GM18511 (cell line): ENCODE results near the gene GNG11.
A peak's percentile ranks its signal among the peaks of the same experiment; 100 is the strongest.

Source experiments
- ATAC-seq: cut with Tn5 transposase; IDR thresholded peaks from one replicate; pipeline ENCODE4 v1.9.1; 2021; ENCODE audit warnings: mild to moderate bottlenecking, moderate library complexity; ENCODE audit not compliant: unreplicated experiment

Gene GNG11

DNA sequence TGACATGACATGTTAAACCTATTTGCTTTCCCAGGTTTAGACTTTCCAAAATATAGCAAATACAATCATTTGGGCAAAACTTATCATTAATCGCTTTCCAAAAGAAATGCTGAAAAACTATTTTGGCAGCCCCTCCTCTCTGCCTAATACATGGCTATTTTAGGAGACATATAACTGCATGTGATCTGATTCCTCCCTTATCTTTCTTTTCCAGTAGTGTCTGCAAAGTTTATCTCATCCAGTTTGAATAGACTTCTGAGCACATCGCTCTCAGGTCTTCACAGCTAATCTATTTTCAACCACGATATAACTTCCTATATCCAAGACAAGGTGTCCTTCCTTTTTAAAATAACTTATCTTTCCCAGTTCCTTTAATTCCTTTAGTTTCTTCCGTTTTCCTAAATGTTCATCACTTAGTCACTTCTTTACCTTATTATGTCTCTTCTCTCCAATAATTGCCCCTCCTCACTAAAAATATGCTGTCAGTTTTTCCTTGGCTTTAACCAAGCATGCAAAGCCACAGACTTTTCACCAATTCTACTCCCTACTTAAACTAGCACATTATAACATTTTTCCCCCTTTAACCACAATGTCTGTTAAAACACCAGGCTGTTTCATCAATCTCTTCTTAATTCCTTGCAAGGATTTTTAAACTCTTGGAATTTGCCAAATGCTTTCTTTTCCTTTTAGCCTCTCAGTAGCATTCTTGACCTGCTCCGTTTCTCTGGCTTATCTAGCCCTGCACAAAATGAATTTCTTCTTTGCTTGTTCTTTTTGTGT lies 24.4 kb downstream of the GNG11 start:
- ATAC-seq, result no peak

DNA sequence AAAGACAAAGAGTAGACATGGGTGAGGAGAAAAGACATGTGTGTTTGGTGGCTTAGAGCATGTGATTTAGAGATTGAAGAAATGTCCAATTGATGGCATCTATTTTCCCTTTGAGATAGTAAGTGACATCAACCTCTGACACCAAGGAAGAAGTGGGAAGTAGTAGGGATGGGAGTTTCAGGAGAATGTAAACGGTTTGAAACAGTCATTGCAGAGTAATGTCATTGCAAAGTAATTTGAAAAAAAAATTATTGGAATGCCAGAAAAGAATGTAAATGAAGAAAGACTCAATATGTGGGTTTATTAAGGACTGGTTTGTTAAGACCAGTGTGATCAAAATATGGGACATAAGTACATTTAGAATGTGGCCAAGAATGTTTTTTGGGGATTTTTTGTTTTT lies 26.6 kb downstream of the GNG11 start:
- no peak for ATAC-seq

DNA sequence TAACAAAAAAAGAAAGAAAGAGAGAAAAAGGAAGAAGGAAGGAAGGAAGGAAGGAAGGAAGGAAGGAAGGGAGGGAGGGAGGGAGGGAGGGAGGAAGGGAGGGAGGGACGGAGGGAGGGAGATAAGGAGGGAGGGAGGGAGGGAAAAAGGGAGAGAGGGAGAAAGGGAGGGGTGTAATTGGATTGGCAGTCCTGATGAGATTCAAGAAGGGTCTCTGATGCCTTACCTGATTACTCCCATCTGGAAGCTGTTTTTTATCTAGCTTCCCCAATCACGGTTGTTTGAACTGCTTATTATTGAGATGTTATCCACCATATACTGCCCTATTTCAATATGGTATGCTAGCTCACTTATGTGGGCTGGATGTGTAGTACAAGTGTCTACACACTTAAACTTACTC lies 27.3 kb downstream of the GNG11 start:
- ATAC-seq, result no peak

DNA sequence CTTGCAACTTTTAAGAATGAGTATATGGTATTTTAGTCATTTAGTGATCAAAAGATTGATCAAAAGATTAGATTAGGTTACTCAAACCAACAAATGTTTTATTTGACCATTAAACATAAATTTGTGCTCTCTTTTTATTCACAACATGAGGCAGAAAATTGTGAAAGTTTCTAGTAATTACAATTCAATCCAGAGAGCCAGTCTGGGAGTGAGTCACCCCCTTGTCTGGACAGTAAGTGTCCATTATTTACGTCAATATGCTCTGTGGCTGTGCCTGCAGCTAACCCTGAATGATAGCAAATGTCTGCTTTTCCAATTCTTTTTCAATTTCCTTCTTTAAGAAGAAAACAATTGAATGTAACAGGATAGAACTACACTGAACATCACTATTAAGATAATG lies 27.9 kb downstream of the GNG11 start:
- ATAC-seq, result no peak

DNA sequence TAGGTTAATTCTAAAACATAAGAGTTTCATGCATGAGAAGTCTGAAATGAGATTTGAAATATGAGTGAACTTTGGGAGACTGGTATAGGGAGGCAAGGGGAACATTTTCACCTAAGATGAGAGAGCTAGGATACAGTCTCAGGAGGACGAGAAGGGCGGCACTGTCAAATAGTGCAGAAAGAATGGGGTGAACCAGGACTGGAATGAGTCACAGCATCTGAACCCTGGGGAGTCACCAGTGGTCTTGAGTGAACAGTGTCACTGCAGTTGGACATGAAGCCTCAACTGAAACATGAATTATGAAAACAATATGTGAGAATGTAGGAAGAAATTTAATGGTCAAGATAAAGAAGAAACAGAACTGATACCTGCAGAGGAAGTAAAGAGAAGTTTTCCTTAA lies 33.8 kb downstream of the GNG11 start:
- ATAC-seq, result peak; percentile 96

DNA sequence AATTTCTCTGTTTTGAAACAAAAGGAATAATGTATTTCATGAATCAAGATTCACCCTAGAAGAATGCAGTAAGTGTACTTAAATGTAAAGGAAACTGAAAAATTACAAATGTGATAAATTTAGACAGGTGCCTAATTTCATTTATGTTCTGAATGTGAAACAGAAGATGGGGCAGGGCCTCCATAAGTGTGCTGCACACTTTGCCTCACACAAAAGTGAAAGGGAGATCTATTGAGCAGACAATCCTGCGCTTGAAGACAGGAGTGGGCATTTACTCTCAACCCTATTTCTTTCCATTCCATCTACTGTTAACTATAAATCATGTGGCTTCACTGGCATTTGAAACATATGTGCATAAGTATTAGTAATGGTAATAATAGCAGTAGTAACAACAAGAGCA lies 36.2 kb downstream of the GNG11 start:
- ATAC-seq, result no peak

DNA sequence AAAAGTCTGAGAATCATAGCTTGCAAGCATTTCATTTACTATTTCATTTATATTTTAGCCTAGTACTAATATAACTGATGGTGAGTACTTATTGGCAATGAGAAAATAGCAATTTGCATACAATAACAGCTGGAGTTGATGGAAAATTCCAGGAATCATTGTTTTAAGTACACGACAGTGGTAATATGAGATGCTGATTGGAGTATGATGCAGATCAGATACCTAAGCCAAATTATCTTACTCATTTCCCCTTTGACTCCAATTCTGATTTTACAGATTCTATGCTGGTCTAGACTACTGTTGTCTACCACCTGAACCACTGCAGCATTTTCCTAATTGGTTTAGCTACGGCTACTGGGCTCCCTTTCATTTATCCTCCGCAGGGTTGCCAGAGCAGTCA lies 36.7 kb downstream of the GNG11 start:
- no peak for ATAC-seq

DNA sequence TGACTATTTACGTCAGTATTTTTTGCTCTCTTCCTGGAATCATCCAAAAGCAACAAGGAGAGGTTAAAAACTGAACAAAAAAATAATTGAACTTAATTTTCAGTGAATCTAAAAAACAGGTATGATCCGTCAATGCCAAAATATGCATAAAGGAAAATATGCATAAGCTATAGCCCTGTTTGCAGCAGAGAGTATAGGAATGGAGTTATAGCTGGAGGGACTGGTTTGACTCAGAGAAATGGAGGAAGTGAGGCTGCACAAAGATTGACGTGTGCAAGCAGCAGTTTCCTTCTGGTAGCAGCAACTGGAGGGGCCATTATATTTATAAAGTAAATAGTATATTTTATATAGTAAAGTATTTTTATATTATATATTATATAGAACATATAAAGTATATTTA lies 37.1 kb downstream of the GNG11 start:
- no peak for ATAC-seq

DNA sequence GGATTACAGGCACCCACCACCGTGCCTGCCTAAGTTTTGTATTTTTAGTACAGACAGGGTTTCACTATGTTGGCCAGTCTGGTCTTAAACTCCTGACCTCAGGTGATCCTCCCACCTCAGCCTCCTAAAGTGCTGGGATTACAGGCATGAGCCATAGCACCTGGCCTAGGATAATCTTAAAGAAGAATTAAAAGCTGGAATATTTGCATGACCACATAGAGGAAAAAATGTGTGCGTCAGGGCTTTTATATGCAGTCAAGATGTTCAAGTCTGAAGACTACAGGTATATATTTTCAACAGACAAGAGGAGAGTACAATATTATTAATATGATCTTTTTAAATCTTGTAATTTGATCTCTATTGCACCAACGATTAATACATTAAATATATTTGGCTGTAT lies 39.5 kb downstream of the GNG11 start:
- no peak for ATAC-seq

DNA sequence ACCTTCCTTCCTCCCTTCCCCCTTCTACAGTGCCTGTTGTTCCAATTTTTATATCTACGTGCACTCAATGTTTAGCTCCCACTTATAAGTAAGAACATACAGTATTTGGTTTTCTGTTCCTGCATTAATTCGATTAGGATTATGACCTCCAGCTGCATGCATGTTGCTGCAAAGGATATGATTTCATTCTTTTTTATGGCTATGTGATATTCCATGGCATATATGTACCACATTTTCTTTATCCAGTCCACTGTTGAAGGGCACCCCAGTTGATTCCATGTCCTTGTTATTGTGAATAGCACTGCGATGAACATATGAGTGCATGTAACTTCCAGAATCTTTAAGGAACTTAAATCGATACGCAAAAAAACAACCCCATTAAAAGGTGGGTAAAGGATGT lies 42.7 kb downstream of the GNG11 start:
- ATAC-seq, result no peak

DNA sequence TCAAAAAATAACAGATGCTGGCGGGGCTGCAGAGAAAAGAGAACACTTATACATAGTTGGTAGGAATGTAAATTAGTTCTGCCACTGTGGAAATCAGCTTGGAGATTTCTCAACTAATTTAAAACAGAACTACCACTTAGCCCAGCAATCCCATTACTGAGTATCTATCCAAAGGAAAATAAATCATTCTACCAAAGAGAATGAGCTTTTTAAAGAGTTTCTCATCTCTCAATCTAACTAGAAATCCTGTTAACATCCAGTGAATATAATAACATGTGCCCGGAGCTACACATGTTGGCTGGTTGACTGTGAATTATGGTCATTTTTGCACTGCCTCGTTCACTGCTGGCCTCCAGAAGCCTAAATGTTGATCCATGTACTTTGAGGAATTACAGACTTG lies 43.3 kb downstream of the GNG11 start:
- no peak for ATAC-seq

DNA sequence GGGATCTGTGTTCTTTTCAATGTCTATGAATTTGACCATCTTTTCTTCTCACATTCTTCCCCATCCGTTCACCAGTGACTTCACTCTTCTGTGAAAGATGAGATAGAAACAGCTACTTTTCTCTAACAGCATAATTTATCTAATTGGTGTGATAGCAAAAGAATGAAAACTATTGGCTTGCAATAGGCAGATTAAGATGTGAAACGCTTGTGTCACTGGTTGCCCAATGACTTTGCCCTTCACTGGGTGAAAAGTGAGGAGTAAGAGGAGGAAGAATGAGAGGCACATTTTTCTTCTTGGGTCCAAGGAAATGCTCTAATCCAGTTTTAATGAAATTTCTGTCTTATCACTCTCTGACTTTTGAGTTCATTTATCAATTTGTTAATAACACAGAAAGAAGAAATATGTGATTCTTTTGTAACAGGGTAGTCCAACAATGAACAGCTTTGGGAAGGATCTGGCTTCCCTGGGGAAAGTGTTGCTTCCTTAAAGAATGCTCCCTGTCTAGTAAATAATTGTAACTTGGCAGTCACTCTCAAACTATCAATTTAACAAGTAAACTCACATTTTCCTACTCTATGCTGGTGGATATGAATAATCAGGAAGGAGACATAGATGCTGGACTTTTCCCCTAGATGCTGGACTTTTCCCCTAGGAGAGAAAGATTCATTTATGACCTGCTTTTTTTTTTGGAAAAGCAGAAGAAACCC lies 47.5 kb downstream of the GNG11 start:
- ATAC-seq, result no peak

DNA sequence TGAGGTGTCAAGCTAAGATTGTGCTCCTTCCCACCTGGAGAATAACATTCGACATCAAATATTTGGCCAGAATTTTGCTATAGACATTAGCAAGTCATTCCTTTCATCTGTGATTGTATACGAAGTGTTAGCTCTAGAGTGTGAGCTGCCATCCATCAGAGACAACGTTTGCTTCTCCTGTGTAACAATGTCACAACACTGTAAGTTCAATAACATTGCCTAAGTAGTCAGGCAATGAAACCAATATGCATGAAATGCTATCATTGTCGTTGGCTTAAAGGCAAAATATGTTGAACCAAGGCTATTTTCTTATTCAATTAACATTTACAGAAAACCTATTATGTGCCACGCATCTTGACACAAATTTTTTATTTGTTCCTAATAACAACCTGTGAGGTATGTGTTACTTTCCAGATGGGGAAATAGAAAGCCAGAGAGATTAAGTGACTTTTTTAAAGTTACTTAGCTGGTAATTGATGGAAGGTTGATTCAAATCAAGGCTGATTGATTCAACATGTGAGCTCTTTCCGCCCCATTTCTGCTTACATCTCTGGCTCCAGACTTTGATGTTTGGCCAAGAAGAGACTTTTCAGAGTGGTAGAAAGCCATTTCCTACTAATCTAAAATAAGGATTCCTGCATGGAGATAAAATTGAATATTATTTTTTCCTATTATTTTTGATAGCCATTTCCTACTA lies 50.6 kb downstream of the GNG11 start:
- ATAC-seq, result no peak

DNA sequence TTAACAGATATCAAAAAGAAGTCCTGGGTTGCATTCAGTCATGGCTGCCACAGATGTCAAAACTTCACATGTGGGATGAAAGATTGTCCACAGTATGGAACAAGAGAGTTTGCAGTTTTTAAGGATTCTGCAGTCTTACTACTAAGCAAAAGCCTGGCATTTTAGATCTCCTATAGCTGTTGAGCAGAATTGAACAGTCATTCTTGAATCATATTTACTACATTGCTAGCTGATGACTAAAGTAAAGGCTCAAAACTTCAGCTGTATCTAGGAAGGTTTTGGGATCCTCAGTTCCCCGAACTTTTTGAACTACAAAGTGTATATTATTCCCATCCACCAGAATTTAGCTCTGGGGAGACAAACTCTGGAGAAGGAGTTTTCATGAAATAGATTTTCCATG lies 51.6 kb downstream of the GNG11 start:
- ATAC-seq, result no peak

DNA sequence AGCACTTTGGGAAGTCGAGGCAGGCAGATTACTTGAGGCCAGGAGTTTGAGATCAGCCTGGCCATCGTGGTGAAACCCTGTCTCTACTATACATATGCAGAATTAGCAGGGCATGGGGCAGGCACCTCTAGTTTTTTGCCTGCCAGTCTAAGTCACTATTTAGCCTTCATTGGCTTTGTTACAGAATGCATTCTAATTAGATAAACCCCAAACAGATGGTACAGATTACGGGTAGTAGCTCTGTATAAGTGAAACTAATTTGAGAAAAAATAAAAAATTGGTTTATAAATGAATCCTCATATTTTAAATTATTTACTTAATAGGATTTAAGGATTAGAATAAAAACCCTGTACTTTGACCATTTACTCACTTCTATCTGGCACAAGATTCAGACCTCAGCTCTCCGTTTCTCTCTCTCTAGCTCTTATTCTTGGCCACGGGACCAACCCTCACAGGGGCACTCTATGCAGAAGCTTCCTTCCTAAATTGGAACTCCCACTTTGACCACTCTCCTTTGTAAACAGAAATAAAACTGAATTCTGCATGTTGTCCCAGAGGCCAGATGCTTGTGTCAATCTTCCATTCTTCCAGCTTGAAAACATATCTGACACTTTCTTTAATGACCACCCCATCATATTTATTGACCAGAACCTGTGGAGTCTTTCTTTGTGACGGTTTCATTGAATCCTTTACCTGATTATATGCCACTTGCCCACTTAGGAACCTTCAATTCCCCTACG lies 55.8 kb downstream of the GNG11 start:
- no peak for ATAC-seq
